ENCODE results near the gene GAS5. TPM values are rescaled to one million over a fixed set of nuclear protein-coding genes. Genes with fewer than 3 reads are reported as not detected.

GAS5 gene
- total RNA-seq, 1 donor: 453 TPM

- no peak for DNase-seq (ENCODE audit: low read depth)
- TF ChIP-seq CTCF (IDR thresholded peaks at IDR 0.05; ENCODE audit: insufficient read depth, low read length): no peak
Measured at GRCh38 chr1:173871091-173871490, 3.3 kb upstream of the GAS5 start.

GRCh38 chr1:173870252-173871075 is 2.7 kb upstream of the GAS5 start:
- no peak overlapping the region for H3K4me3 ChIP-seq (ENCODE audit: low read depth, low read length)
- DNase-seq (ENCODE audit: low read depth): no peak
- TF ChIP-seq CTCF (IDR thresholded peaks at IDR 0.05; ENCODE audit: insufficient read depth, low read length): no peak

More at GRCh38 chr1:173871091-173871490, 3.3 kb upstream of the GAS5 start:
- no peak overlapping the region for H3K4me3 ChIP-seq (ENCODE audit: low read depth, low read length)

GRCh38 chr1:173869021-173869359 is 1.2 kb upstream of the GAS5 start:
- TF ChIP-seq CTCF (IDR thresholded peaks at IDR 0.05; ENCODE audit: insufficient read depth, low read length): no peak
- DNase-seq (ENCODE audit: low read depth): no peak
- peak overlapping the region; percentile 93 for H3K4me3 ChIP-seq (ENCODE audit: low read depth, low read length)

GRCh38 chr1:173868266-173869020 is 654 bp upstream of the GAS5 start, which contains the start of gene ZBTB37:
Gene ZBTB37, plus strand, starts transcription at chr1:173868380. Its CDS starts 1,846 bp downstream, at chr1:173870226.
- no peak for TF ChIP-seq CTCF (IDR thresholded peaks at IDR 0.05; ENCODE audit: insufficient read depth, low read length)
- DNase-seq (ENCODE audit: low read depth): no peak

GRCh38 chr1:173867141-173867752 is 542 bp downstream of the GAS5 start:
- no peak for DNase-seq (ENCODE audit: low read depth)
- peak overlapping the region; percentile 97 for H3K4me3 ChIP-seq (ENCODE audit: low read depth, low read length)
- no peak for TF ChIP-seq CTCF (IDR thresholded peaks at IDR 0.05; ENCODE audit: insufficient read depth, low read length)

More at GRCh38 chr1:173868266-173869020, 654 bp upstream of the GAS5 start, which contains the start of gene ZBTB37:
- H3K4me3 ChIP-seq (ENCODE audit: low read depth, low read length): peak within 1 kb of the TSS; percentile 97

GRCh38 chr1:173866413-173867115 is 1.2 kb downstream of the GAS5 start:
- peak overlapping the region; percentile 97 for H3K4me3 ChIP-seq (ENCODE audit: low read depth, low read length)
- TF ChIP-seq CTCF (IDR thresholded peaks at IDR 0.05; ENCODE audit: insufficient read depth, low read length): no peak
- DNase-seq (ENCODE audit: low read depth): no peak
